MM.1S (cell line): ENCODE data around the gene B3GNT5.

ENCODE experiments used
- DNase-seq: peaks from one replicate; pipeline ENCODE4 v3.0.0-alpha.2; 2015
- H2AFZ ChIP-seq: fragments of 300-600 bp; sonication (generic); 2 replicates; pipeline ENCODE4 v1.6.0; 2016; ENCODE audit warnings: antibody characterized with exemption, low read length
- H3F3A ChIP-seq: fragments of 300-600 bp; sonication (generic); 2 replicates; pipeline ENCODE4 v1.6.1; 2016; ENCODE audit warnings: mild to moderate bottlenecking, antibody characterized with exemption, low read length, moderate library complexity, mixed read lengths; ENCODE audit not compliant: insufficient read depth
- H3K27ac ChIP-seq: fragments of 300-600 bp; sonication (generic); 2 replicates; pipeline ENCODE4 v1.5.1; 2016; ENCODE audit warnings: mild to moderate bottlenecking, low read length
- H3K27me3 ChIP-seq: fragments of 300-600 bp; sonication (generic); replicated peaks from 2 replicates; pipeline ENCODE4 v1.6.0; 2016; ENCODE audit warnings: low read length; ENCODE audit not compliant: insufficient read depth
- H3K36me3 ChIP-seq: fragments of 300-600 bp; sonication (generic); replicated peaks from 2 replicates; pipeline ENCODE4 v1.6.1; 2016; ENCODE audit warnings: mild to moderate bottlenecking, low read length, mixed read lengths; ENCODE audit not compliant: insufficient read depth
- H3K4me1 ChIP-seq: fragments of 300-600 bp; sonication (generic); 2 replicates; pipeline ENCODE4 v1.6.1; 2016; ENCODE audit warnings: low read length, mixed read lengths
- H3K4me2 ChIP-seq: fragments of 300-600 bp; sonication (generic); 2 replicates; pipeline ENCODE4 v1.6.0; 2016; ENCODE audit warnings: low read depth, low read length
- H3K4me3 ChIP-seq: fragments of 300-600 bp; sonication (generic); 2 replicates; pipeline ENCODE4 v1.5.1; 2016; ENCODE audit warnings: low read length, mixed read lengths
- H3K79me2 ChIP-seq: fragments of 300-600 bp; sonication (generic); 2 replicates; pipeline ENCODE4 v1.6.1; 2016; ENCODE audit warnings: mixed run types, low read length, mixed read lengths
- H3K9ac ChIP-seq: fragments of 300-600 bp; sonication (generic); 2 replicates; pipeline ENCODE4 v1.6.1; 2016; ENCODE audit warnings: low read length, mixed read lengths
- H3K9me2 ChIP-seq: fragments of 300-600 bp; sonication (generic); replicated peaks from 2 replicates; pipeline ENCODE4 v1.6.1; 2016; ENCODE audit warnings: mild to moderate bottlenecking, low read length, mixed read lengths; ENCODE audit not compliant: insufficient read depth
- H3K9me3 ChIP-seq: fragments of 300-600 bp; sonication (generic); replicated peaks from 2 replicates; pipeline ENCODE4 v1.6.1; 2016; ENCODE audit warnings: mild to moderate bottlenecking, low read length, mixed read lengths; ENCODE audit not compliant: insufficient read depth
- H4K20me1 ChIP-seq: fragments of 300-600 bp; sonication (generic); 2 replicates; pipeline ENCODE4 v1.6.1; 2016; ENCODE audit warnings: mild to moderate bottlenecking, low read length, moderate library complexity, mixed read lengths; ENCODE audit not compliant: insufficient read depth
- EZH2 ChIP-seq: fragments of 300-600 bp; sonication (generic); optimal IDR thresholded peaks from 2 replicates; pipeline ENCODE3; 2017; ENCODE audit warnings: low read depth, mild to moderate bottlenecking, antibody characterized with exemption, low read length, mixed read lengths
- EZH2phosphoT487 ChIP-seq: fragments of 300-600 bp; sonication (generic); IDR thresholded peaks from 2 replicates; pipeline ENCODE4 v1.6.1; 2018; ENCODE audit warnings: antibody characterized with exemption, low read length
- TF ChIP-seq, protein P1 (sequence below): fragments of 300-600 bp; sonication (generic); IDR thresholded peaks from 2 replicates; pipeline ENCODE4 v1.5.1; 2016; ENCODE audit warnings: antibody characterized with exemption, low read length, mixed read lengths

The B3GNT5 gene

DNA sequence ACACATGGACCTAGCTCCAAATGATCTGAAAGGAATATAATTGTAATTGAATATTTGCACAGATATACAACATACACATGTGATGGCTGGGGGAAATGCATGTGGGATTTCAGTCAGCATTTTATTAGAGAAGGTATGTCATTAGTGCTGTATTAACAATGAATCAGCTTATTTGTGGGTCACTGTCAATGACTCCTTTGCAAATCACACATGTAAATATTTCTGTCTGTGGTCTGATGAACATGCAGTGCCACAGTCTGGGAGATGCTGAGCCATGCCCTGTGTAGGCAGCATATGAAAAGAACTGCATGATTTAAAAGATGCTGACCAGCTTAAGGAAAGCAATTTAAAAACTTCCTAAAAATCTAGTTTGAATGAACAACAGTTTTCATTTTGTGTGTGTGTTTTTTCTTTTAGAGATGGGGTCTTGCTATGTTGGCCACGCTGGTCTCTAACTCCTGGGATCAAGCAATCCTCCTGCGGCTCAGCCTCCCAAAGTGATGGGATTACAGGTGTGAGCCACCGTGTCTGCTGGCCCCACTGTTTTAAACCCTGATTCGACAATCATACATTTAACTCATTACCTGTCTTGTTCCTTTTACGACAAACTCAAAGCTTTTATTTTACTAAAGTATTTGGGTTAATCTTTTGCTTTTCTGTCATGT, 803 bp upstream of the B3GNT5 start:
- Histone ChIP-seq H3K9me2 (no peaks in the 10 kb centered on the region), H3K9me3 (no peaks in the 10 kb centered on the region), H3K4me2 (no peak overlapping the region), H3K27ac (no peak overlapping the region), H3K36me3 (no peaks in the 10 kb centered on the region), H4K20me1 (no peaks in the 10 kb centered on the region), H3K27me3 (no peaks in the 10 kb centered on the region), H3K4me1 (no peaks in the 10 kb centered on the region), H3F3A (no peaks in the 10 kb centered on the region), H2AFZ (no peak overlapping the region), H3K79me2 (no peaks in the 10 kb centered on the region), H3K4me3 (no peak overlapping the region), H3K9ac (no peak overlapping the region)
- DNase-seq: no peak
- TF ChIP-seq, protein P1, sequence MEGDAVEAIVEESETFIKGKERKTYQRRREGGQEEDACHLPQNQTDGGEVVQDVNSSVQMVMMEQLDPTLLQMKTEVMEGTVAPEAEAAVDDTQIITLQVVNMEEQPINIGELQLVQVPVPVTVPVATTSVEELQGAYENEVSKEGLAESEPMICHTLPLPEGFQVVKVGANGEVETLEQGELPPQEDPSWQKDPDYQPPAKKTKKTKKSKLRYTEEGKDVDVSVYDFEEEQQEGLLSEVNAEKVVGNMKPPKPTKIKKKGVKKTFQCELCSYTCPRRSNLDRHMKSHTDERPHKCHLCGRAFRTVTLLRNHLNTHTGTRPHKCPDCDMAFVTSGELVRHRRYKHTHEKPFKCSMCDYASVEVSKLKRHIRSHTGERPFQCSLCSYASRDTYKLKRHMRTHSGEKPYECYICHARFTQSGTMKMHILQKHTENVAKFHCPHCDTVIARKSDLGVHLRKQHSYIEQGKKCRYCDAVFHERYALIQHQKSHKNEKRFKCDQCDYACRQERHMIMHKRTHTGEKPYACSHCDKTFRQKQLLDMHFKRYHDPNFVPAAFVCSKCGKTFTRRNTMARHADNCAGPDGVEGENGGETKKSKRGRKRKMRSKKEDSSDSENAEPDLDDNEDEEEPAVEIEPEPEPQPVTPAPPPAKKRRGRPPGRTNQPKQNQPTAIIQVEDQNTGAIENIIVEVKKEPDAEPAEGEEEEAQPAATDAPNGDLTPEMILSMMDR: no peak
- TF ChIP-seq EZH2phosphoT487 (no peak), EZH2 (no peak)

DNA sequence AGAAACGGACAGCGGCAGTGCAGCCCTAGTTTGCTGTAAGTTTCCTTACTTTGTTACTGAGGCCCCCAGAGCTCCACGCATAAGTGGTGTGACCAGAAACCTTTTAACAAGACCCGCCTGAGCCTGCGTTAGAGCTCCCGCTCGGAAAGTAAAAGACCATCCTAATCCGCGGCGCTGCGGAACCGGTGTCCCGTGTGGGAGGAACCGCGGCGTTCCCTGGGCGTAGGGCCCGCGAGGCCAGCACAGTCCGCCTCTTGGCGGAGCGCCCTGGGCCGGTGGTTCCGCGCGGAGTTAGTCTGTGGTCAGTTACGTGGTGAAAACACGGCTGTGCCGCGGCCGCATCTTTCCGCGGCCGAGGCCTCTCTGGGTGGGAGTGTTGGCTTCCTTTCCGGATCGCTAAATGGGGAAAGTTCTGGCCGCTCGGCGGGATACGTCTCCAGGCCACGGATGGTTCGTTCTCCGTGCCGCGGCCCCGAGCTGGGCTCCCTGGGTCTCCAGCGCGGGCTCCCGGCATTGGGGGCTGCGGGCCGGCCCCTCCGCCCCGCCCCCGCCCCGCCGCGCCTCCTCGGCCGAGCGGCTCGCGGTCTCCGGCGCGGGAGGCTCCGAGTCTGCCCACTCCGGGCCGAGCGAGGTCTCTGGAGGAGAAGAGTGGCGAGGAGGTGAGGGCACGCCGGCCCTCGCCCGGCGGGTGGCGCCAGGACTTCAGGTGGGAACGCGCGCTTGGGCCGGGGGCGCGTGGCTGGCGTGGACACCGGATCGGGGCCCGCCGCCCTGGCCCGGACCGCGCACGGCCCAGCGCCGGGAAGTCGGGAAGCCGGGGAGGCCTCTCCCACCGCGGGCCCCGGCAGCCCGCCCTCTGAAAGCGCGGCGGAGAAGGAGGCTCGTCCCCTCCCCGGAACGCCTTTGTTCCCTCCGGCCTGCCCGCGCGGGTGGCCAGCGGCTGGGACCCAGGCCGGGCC, 754 bp downstream of the B3GNT5 start:
- H3K9me2 ChIP-seq: no peaks in the 10 kb centered on the region
- no peaks in the 10 kb centered on the region for H3K9me3 ChIP-seq
- H3K4me2 ChIP-seq: peak overlapping the region; percentile 79
- DNase-seq: no peak
- peak overlapping the region; percentile 40 for H3K4me3 ChIP-seq
- peak overlapping the region; percentile 16; the same call in 1 of the 2 replicates for H2AFZ ChIP-seq
- H3F3A ChIP-seq: no peaks in the 10 kb centered on the region
- no peak overlapping the region for H3K27ac ChIP-seq
- no peaks in the 10 kb centered on the region for H3K4me1 ChIP-seq
- H3K36me3 ChIP-seq: no peaks in the 10 kb centered on the region
- no peaks in the 10 kb centered on the region for H4K20me1 ChIP-seq
- H3K27me3 ChIP-seq: no peaks in the 10 kb centered on the region
- H3K9ac ChIP-seq: no peak overlapping the region
- H3K79me2 ChIP-seq: no peaks in the 10 kb centered on the region
- TF ChIP-seq EZH2phosphoT487 (no peak), EZH2 (no peak)
- TF ChIP-seq, protein P1: no peak

GRCh38 chr3:183254487-183255347, 1.7 kb downstream of the B3GNT5 start:
- Histone ChIP-seq H4K20me1 (no peaks in the 10 kb centered on the region), H3K4me1 (no peaks in the 10 kb centered on the region), H3K79me2 (no peaks in the 10 kb centered on the region), H3K27ac (no peak overlapping the region), H3K4me3 (no peak overlapping the region), H3F3A (no peaks in the 10 kb centered on the region), H3K27me3 (no peaks in the 10 kb centered on the region), H2AFZ (no peak overlapping the region), H3K9me2 (no peaks in the 10 kb centered on the region), H3K9ac (no peak overlapping the region), H3K4me2 (no peak overlapping the region), H3K36me3 (no peaks in the 10 kb centered on the region), H3K9me3 (no peaks in the 10 kb centered on the region)
- no peak for DNase-seq
- TF ChIP-seq, protein P1: no peak
- no peak for TF ChIP-seq EZH2phosphoT487
- TF ChIP-seq EZH2: no peak
